GM12875 (cell line): ENCODE results near the gene MORN4.

ENCODE experiments used
- H3K4me3 ChIP-seq: one replicate; pipeline ENCODE4 v1.5.1; 2011; ENCODE audit warnings: low read depth, low read length, control low read depth
- CTCF ChIP-seq: IDR thresholded peaks from 2 replicates; pipeline ENCODE4 v1.5.1; 2011; ENCODE audit warnings: low read depth, mild to moderate bottlenecking, control low read depth, inconsistent platforms, low read length, moderate library complexity, borderline replicate concordance; ENCODE audit not compliant: insufficient read depth

The MORN4 gene

GRCh38 chr10:97597778-97598177 is 35.5 kb downstream of the MORN4 start:
- no peak for TF ChIP-seq CTCF

GRCh38 chr10:97596101-97597082 is 36.9 kb downstream of the MORN4 start:
- no peak overlapping the region for H3K4me3 ChIP-seq
- TF ChIP-seq CTCF, result no peak

More at GRCh38 chr10:97597778-97598177, 35.5 kb downstream of the MORN4 start:
- H3K4me3 ChIP-seq, result no peak overlapping the region

- no peak overlapping the region for H3K4me3 ChIP-seq
- TF ChIP-seq CTCF, result no peak
These were observed 39.9 kb downstream of the MORN4 start for GRCh38 chr10:97593421-97593820.

- H3K4me3 ChIP-seq, result no peak overlapping the region
- TF ChIP-seq CTCF, result no peak
These were observed 42.4 kb downstream of the MORN4 start for GRCh38 chr10:97590748-97591495.

DNA sequence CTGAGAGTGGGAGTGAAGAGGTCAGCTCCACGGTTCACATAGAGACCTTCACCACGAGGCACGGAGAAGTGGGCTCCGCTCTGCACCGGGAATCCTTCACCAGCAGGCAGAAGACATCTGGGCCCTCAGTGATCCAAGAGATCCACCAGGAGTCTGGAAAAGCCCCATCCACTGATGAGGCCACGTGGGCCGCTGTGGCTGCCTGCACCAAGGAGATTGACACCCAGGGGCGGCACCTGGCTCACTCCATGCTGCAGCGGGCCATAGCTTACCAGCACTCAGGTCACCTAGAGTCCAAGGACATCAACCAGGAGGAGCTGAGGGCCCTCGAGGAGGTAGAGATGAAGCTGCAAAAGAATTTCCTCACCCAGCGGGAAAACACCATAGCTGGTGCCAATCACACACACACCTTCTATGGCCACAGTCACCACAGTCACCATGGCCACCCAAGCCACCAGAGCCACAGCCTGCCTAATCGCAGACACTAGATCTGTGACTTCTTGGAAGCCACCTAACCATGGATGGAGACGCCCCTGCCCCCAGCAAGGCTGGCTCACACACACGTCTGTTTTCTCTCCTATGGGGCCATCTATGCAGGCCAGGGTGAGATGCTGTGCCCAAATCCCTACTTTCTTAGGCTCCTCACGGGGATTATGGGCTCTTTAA is 43.1 kb downstream of the MORN4 start:
- H3K4me3 ChIP-seq, result no peak overlapping the region
- TF ChIP-seq CTCF, result no peak

DNA sequence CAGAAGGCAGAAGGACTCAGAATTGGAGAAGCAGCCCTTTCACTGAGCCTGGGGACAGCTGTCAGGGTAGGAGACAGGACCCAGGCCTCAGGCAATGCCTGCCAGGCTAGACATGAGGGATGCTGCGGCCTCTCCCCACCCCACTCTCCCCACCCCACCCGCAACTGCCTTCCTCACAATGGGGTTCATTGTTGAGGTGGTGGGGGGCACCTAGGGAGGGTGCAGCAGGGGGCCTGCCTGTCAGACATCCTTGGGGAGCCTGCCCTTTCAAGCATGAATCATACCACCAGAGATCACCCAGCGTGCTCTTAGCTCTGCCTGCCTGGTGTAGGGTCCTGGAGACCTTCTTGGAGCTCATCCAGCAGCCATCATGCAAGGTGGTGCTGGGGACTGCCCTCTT is 43.8 kb downstream of the MORN4 start, which contains the start of gene C10orf62:
Gene C10orf62, plus strand, starts transcription at position 243 of the 400 bp plus-strand sequence. CDS start 177 bp downstream, outside the sequence.
- no peak within 1 kb of the TSS for H3K4me3 ChIP-seq
- no peak for TF ChIP-seq CTCF
